IMR-90 (cell line): ENCODE data around the gene SWI5. TPM values are rescaled to one million over a fixed set of nuclear protein-coding genes. Genes with fewer than 3 reads are reported as not detected.

Experiments used
- ATAC-seq: fragments of 200-7000 bp; cut with Tn5 transposase; 2 replicates; pipeline ENCODE4 v1.9.1; 2020; ENCODE audit warnings: low read depth, mild to moderate bottlenecking, moderate library complexity
- BruUV-seq: library from RNA; stranded (reverse); fragments of 400-500 nt; replicated peaks from 2 replicates; lab custom pipeline; 2021; lab: Mats Ljungman, UMichigan
- CTCF ChIA-PET: fragments of 300-600 bp; formaldehyde crosslinking; extraction: SDS; loops from one replicate; lab custom pipeline; 2021; ENCODE audit warnings: antibody characterized with exemption; lab: Yijun Ruan, JAX
- POLR2A ChIA-PET: fragments of 300-600 bp; sonication (Branson Sonifier 250); formaldehyde crosslinking; loops from one replicate; lab custom pipeline; 2022; ENCODE audit warnings: antibody characterized with exemption; ENCODE audit not compliant: unreplicated experiment; lab: Charles Lee
- DNase-seq: peaks from one replicate; pipeline ENCODE4 v3.0.0; 2013
- H2AFZ ChIP-seq: replicated peaks from 2 replicates; pipeline ENCODE3; 2013; ENCODE audit warnings: low read length, mild to moderate bottlenecking; ENCODE audit not compliant: poor library complexity
- H2AK5ac ChIP-seq: 2 replicates; pipeline ENCODE4 v1.6.1; 2013; ENCODE audit warnings: low read depth, low read length, inconsistent platforms
- H2AK9ac ChIP-seq: replicated peaks from 2 replicates; pipeline ENCODE3; 2013; ENCODE audit warnings: mild to moderate bottlenecking, low read depth, low read length, moderate library complexity; ENCODE audit not compliant: poor library complexity
- H2BK120ac ChIP-seq: 2 replicates; pipeline ENCODE4 v1.6.1; 2013; ENCODE audit warnings: low read depth, low read length, inconsistent platforms
- H2BK15ac ChIP-seq: 3 replicates; pipeline ENCODE4 v1.6.1; 2013; ENCODE audit warnings: low read depth, low read length, inconsistent platforms
- H2BK20ac ChIP-seq: 2 replicates; pipeline ENCODE4 v1.6.1; 2013; ENCODE audit warnings: low read depth, mild to moderate bottlenecking, inconsistent platforms, low read length, moderate library complexity
- H2BK5ac ChIP-seq: 2 replicates; pipeline ENCODE4 v1.6.1; 2013; ENCODE audit warnings: mild to moderate bottlenecking, low read depth, low read length, inconsistent platforms; ENCODE audit not compliant: poor library complexity, severe bottlenecking
- H3K14ac ChIP-seq: replicated peaks from 2 replicates; pipeline ENCODE4 v1.6.1; 2013; ENCODE audit warnings: low read depth, low read length, inconsistent platforms
- H3K18ac ChIP-seq: 2 replicates; pipeline ENCODE4 v1.6.1; 2013; ENCODE audit warnings: low read depth, low read length, control low read depth
- H3K23ac ChIP-seq: 2 replicates; pipeline ENCODE4 v1.6.1; 2013; ENCODE audit warnings: low read depth, low read length, inconsistent platforms
- H3K27ac ChIP-seq: 2 replicates; pipeline ENCODE4 v1.5.1; 2013; ENCODE audit warnings: mild to moderate bottlenecking, control low read depth, low read length; ENCODE audit not compliant: insufficient read depth
- H3K27me3 ChIP-seq: 2 replicates; pipeline ENCODE4 v1.6.1; 2013; ENCODE audit warnings: low read length; ENCODE audit not compliant: control insufficient read depth, insufficient read depth
- H3K36me3 ChIP-seq: 2 replicates; pipeline ENCODE4 v1.6.1; 2013; ENCODE audit warnings: low read length, mixed read lengths; ENCODE audit not compliant: control insufficient read depth, insufficient read depth
- H3K4ac ChIP-seq: 2 replicates; pipeline ENCODE4 v1.6.1; 2013; ENCODE audit warnings: low read depth, low read length, inconsistent platforms
- H3K4me1 ChIP-seq: 2 replicates; pipeline ENCODE4 v1.6.1; 2013; ENCODE audit warnings: low read length, mixed read lengths; ENCODE audit not compliant: control insufficient read depth, insufficient read depth
- H3K4me2 ChIP-seq: 2 replicates; pipeline ENCODE4 v1.6.1; 2013; ENCODE audit warnings: low read depth, mild to moderate bottlenecking, control low read depth, low read length, moderate library complexity
- H3K4me3 ChIP-seq: 2 replicates; pipeline ENCODE4 v1.5.1; 2013; ENCODE audit warnings: low read depth, mild to moderate bottlenecking, control low read depth, low read length, moderate library complexity; ENCODE audit not compliant: insufficient read depth
- H3K56ac ChIP-seq: 2 replicates; pipeline ENCODE4 v1.6.1; 2013; ENCODE audit warnings: low read length, inconsistent platforms; ENCODE audit not compliant: insufficient read depth; ENCODE audit errors: extremely low read depth
- H3K79me1 ChIP-seq, 2 experiments: 2 replicates each; pipeline ENCODE4 v1.6.1; 2013; ENCODE audit warnings: low read length in 2 of 2, inconsistent platforms in 1 of 2, low read depth in 1 of 2
- H3K9ac ChIP-seq: 2 replicates; pipeline ENCODE4 v1.6.1; 2013; ENCODE audit warnings: low read depth, low read length, control low read depth
- H3K9me1 ChIP-seq: 2 replicates; pipeline ENCODE4 v1.6.1; 2013; ENCODE audit warnings: low read length, inconsistent platforms; ENCODE audit not compliant: insufficient read depth
- H3K9me3 ChIP-seq: 2 replicates; pipeline ENCODE4 v1.6.1; 2013; ENCODE audit warnings: low read length; ENCODE audit not compliant: control insufficient read depth, insufficient read depth
- H4K20me1 ChIP-seq: 2 replicates; pipeline ENCODE4 v1.6.1; 2013; ENCODE audit warnings: low read length, inconsistent platforms; ENCODE audit not compliant: insufficient read depth
- H4K5ac ChIP-seq: 2 replicates; pipeline ENCODE4 v1.6.1; 2013; ENCODE audit warnings: mild to moderate bottlenecking, low read depth, low read length, control low read depth
- H4K8ac ChIP-seq, 2 experiments: 2 replicates each; pipeline ENCODE4 v1.6.1; 2013; ENCODE audit warnings: low read depth in 2 of 2, low read length in 2 of 2, control low read depth in 1 of 2, inconsistent platforms in 1 of 2
- H4K91ac ChIP-seq: 2 replicates; pipeline ENCODE4 v1.6.1; 2013; ENCODE audit warnings: low read depth, low read length, inconsistent platforms; ENCODE audit not compliant: insufficient read depth
- BHLHE40 ChIP-seq: fragments of 150-350 bp; IDR thresholded peaks from 2 replicates; pipeline ENCODE4 v1.6.1; 2016; ENCODE audit warnings: mild to moderate bottlenecking, low read depth, low read length
- CTCF ChIP-seq: conservative IDR thresholded peaks from 2 replicates; pipeline ENCODE4 v1.5.1; 2012; ENCODE audit warnings: mild to moderate bottlenecking, low read depth, low read length, improper control_type of control experiment
- POLR2A ChIP-seq: IDR thresholded peaks from 2 replicates; pipeline ENCODE4 v1.6.1; 2012; ENCODE audit warnings: mild to moderate bottlenecking, low read depth, low read length
- RCOR1 ChIP-seq: IDR thresholded peaks from 2 replicates; pipeline ENCODE4 v1.6.1; 2012; ENCODE audit warnings: mild to moderate bottlenecking, low read length, improper control_type of control experiment; ENCODE audit not compliant: insufficient replicate concordance
- WGBS, 2 experiments: methylation state at CpG; one replicate each; pipeline versions ENCODE4 v1.1.5 to v1.1.7; 2013; ENCODE audit warnings: missing lambda C conversion rate in 2 of 2; ENCODE audit not compliant: insufficient read length in 1 of 2; ENCODE audit errors: extremely low coverage in 2 of 2; 5-methylcytosine and 5-hydroxymethylcytosine counted together
- dilution Hi-C: fragments of 300-500 bp; cut with HindIII; formaldehyde crosslinking; loops from one replicate; pipeline ENCODE4 v1.14.3; 2018; ENCODE audit warnings: low sequenced_read_pairs; ENCODE audit not compliant: unreplicated experiment
- in situ Hi-C: fragments of 300-500 bp; cut with MboI; formaldehyde crosslinking; loops from 3 replicates; pipeline ENCODE4 v1.14.3; 2019; ENCODE audit warnings: low sequenced_read_pairs, inconsistent platforms, mixed read lengths
- intact Hi-C: fragments of 100-400 bp; cut with micrococcal nuclease; formaldehyde crosslinking; loops from 2 replicates; pipeline ENCODE4 v1.10.0; 2022
- polyA plus RNA-seq, 3 experiments: library from polyadenylated mRNA; depleted of rRNA; stranded (reverse); fragments of >200 nt; gene quantifications; 2 replicates each; pipeline ENCODE4 v1.2.3, GENCODE V29; 2012; ENCODE audit warnings: low replicate concordance in 1 of 3
- total RNA-seq: library from RNA; depleted of rRNA; stranded (reverse); fragments of >200 nt; gene quantifications from 2 replicates; pipeline ENCODE4 v1.2.3, GENCODE V29; 2012

Gene SWI5
- total and polyA plus RNA-seq, 2 of the 4 experiments (the other 2 are of a cell fraction) = 38.9 to 93.5 TPM

- H3K4me2 ChIP-seq = no peak overlapping the region
- no peak overlapping the region for H2BK15ac ChIP-seq
- no peak overlapping the region for H2BK20ac ChIP-seq
- H2BK120ac ChIP-seq = no peak overlapping the region
- H3K36me3 ChIP-seq = peaks cover 23% of the 10 kb centered on the region
- H2BK5ac ChIP-seq = no peak overlapping the region
- H3K4me3 ChIP-seq = no peak overlapping the region
- H3K9me3 ChIP-seq = no peaks in the 10 kb centered on the region
- in situ Hi-C loops (no loop called here), dilution Hi-C loops (no loop called here), intact Hi-C loops (no loop called here)
- ChIA-PET POLR2A (no interaction called here), CTCF (interaction anchor here (0.6 kb wide), 1 partner anchor 8 kb away, joined by 3 read pairs; no protein-coding TSS in a partner anchor)
- WGBS, 2 experiments = no CpG with 5 or more reads among the region's 11 CpGs
- H4K5ac ChIP-seq = no peak overlapping the region
- no peak for ATAC-seq
- no peak overlapping the region for H4K8ac ChIP-seq
- H2AK9ac ChIP-seq = no peak overlapping the region
- H3K4me1 ChIP-seq = no peaks in the 10 kb centered on the region
- no peak overlapping the region for H2AFZ ChIP-seq
- no peaks in the 10 kb centered on the region for H3K27me3 ChIP-seq
- no peak overlapping the region for H3K4ac ChIP-seq
- H3K18ac ChIP-seq = no peak overlapping the region
- no peak overlapping the region for H3K23ac ChIP-seq
- H3K27ac ChIP-seq = no peak overlapping the region
- no peak overlapping the region for H3K9ac ChIP-seq
- no peak overlapping the region for H3K56ac ChIP-seq
- H3K79me1 ChIP-seq = peaks cover 4 to 15% of the 10 kb centered on the region in 2 experiments; a peak in 2 of 4 replicates
- no peak overlapping the region for H2AK5ac ChIP-seq
- no peak for DNase-seq
- peaks cover 8% of the 10 kb centered on the region for H3K9me1 ChIP-seq
- TF ChIP-seq RCOR1 = no peak
- TF ChIP-seq POLR2A = no peak
- no peak for TF ChIP-seq BHLHE40
- no peak for TF ChIP-seq CTCF
- H3K14ac ChIP-seq = no peak overlapping the region
- no peak overlapping the region for H4K91ac ChIP-seq
- no TSS peak for BruUV-seq
- H4K20me1 ChIP-seq = no peaks in the 10 kb centered on the region
These were observed 57.4 kb downstream of the SWI5 start for GRCh38 chr9:128333451-128333869.
